NK-92 (cell line): ENCODE measurements around the gene OSMR.

Experiments used
- DNase-seq: peaks from one replicate; lab custom pipeline; 2025; ENCODE audit not compliant: unreplicated experiment; lab: John Stamatoyannopoulos, UW

The OSMR gene

GRCh38 chr5:38871058-38871605 lies 25.3 kb downstream of the OSMR start:
- DNase-seq: no peak

GRCh38 chr5:38871790-38872551 lies 26.2 kb downstream of the OSMR start:
- no peak for DNase-seq

- no peak for DNase-seq
Measured at GRCh38 chr5:38872826-38873225, 27.0 kb downstream of the OSMR start.

DNA sequence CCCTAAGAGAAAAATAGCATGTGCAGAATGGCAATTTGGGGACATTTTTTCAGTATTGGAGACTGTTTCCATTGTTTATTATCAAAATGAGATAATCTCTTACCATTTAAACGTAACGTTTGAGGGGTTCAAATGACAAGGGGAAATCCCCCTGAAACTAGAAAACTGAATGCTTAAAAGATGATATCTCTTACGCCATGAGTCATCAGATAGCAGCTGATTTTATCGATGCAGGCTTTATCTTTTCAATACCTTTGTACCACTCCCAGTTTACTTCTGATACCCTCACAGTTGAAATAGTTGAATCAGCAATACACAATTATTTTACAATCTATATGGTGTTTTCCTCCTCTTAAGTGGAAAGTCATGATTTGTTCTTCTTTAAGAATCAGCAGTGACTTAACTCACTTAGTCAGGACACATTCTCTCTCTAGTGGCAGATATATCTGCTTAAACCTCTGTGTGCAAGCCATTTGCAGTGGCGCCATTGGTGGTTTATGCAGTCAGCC lies 29.2 kb downstream of the OSMR start:
- no peak for DNase-seq

- no peak for DNase-seq
Measured at GRCh38 chr5:38878391-38879077, 32.7 kb downstream of the OSMR start.

DNA sequence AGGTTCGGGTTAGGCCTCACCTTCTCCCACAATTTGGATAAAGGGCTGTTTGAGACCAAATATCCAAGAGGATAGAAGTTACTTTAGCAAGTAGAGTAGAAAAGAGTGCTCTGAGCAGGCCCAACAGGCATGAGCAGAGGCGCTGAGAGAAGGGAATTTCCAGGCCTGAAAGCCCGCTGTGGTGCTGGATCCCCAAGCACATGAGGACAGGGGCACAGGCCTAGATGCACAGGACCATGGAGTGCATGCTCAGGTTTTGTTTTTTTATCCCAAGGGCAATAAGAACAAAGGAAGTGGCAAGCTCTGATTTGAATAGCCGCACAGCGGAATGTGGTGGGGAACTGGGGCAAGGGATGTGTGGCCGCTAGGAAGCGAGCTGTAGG lies 33.3 kb downstream of the OSMR start:
- DNase-seq: no peak

DNA sequence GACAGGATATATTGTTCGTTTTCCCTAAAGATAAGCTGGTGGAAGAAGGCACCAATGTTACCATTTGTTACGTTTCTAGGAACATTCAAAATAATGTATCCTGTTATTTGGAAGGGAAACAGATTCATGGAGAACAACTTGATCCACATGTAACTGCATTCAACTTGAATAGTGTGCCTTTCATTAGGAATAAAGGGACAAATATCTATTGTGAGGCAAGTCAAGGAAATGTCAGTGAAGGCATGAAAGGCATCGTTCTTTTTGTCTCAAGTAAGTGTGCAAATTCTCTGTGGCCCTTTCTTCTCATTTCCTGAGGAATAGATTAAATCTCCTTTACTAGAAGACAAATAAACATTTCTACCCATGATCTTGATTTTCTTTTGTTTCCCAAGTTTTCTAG lies 38.0 kb downstream of the OSMR start:
- DNase-seq: no peak

- no peak for DNase-seq
Measured at GRCh38 chr5:38885208-38885607, 39.4 kb downstream of the OSMR start.

- DNase-seq: no peak
Measured at GRCh38 chr5:38888041-38888440, 42.2 kb downstream of the OSMR start.

GRCh38 chr5:38889424-38889823 lies 43.6 kb downstream of the OSMR start:
- no peak for DNase-seq

DNA sequence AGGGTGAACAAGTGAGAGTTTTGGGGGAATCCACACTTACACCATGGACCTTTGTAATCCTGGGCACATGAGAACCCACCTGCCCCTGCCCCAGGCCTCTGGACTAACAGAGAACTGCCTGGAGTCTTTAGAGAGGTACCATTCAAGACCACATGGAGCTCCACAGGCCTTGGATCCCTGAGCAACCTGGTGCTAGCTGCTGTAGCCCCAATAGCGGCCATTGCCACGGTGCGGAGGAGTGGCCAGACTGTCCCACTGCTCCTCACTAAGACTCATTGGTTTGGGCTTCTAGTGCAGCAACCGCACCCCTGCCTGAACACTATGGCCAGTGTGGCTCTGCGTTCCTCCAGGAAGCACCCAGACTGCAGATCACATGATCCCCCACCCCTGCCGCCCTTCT lies 45.8 kb downstream of the OSMR start:
- DNase-seq: no peak

DNA sequence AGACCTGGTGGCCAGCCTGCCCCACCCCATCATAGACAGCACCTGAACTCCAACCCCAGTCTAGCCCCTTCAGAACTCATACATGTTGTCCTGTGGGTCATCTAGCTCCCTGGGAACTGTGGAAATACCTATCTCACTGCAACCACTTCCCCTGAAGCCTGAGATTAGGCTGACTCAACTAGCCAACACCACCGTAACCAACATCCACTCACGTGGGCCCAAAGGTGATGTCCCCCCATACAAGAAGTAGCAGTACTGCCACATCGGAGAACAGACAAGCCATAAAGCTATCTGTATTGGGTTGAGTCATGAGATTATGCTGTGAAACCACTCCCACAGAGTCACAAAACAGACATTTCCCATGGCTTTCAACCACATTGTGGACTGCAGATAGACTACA lies 46.6 kb downstream of the OSMR start:
- DNase-seq: no peak

GRCh38 chr5:38896760-38897159 lies 50.9 kb downstream of the OSMR start:
- DNase-seq: no peak

DNA sequence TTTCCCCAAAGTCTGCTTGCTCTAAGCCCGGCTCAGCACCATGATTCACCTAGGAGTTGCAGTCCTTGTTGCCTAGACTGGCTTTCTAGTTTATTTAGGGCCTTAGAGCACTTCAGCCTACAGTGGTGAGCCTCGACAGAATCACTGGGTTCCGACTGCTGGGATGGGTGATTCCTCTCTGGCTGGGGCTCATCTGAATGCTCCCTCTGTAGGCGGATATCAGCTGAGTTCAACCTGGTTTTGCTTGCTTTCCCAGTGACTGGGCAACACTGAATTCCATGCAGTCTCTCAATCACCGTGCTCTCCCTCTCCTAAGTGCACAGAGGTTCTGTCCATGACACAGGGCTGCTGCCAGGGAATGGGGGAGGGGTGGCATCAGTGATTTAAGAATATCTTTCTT lies 54.1 kb downstream of the OSMR start:
- DNase-seq: no peak

DNA sequence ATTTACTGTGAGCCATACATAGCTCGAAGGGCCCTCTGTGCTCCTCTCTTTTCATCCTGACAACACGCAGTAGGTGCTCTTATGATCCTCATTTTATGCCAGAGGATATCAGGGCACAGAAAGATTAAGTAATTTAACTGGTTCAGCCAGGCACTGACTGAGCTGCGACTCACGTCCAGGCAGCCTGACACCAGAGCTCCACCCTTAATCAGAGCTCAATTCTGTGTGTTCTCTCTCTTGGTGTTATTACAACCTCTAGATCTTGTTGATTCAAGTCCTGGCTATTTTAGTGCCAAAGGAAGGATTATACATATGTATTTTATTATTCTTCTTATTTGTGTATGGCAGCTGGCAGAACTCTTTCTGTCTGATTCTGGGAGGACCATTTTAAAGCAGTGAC lies 59.7 kb downstream of the OSMR start:
- no peak for DNase-seq

DNA sequence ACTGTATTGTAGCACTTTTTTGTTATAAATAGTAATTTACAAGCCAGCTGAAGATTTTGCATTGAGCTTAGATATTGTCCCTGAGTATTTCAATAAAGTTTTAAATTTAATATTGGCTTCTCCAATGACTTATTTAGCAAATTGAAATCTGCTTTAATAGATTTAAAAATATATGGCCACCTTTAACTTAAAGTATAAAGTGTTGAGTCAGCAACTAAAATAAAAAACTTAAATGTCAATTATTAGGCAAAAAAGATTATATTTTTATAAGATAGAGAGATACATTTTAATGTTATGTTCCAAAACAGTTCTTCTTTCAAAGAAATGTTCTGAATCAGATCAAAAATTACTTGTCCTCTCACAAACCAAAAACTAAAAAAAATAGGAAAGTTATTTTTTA lies 60.7 kb downstream of the OSMR start:
- no peak for DNase-seq

GRCh38 chr5:38911933-38912332 lies 66.1 kb downstream of the OSMR start:
- DNase-seq: no peak

- no peak for DNase-seq
Measured at GRCh38 chr5:38913714-38914113, 67.9 kb downstream of the OSMR start.

GRCh38 chr5:38916802-38917201 lies 71.0 kb downstream of the OSMR start:
- no peak for DNase-seq

- DNase-seq: no peak
Measured at GRCh38 chr5:38921174-38921573, 75.4 kb downstream of the OSMR start.

GRCh38 chr5:38922199-38922598 lies 76.4 kb downstream of the OSMR start:
- DNase-seq: no peak
